H9 (cell line): Measurements from ENCODE around the gene ZNF530. TPM values are rescaled to one million over a fixed set of nuclear protein-coding genes. Genes with fewer than 3 reads are reported as not detected.

Source experiments
- DNase-seq: peaks from one replicate; pipeline ENCODE4 v3.0.0-alpha.2; 2017
- H2AFZ ChIP-seq: one replicate; pipeline ENCODE4 v1.6.1; 2013; ENCODE audit warnings: mild to moderate bottlenecking, low read length, control low read depth, moderate library complexity
- H2AK5ac ChIP-seq: 2 replicates; pipeline ENCODE4 v1.6.1; 2013; ENCODE audit warnings: low read length, control low read depth, mixed read lengths; ENCODE audit not compliant: insufficient read length
- H2BK120ac ChIP-seq: one replicate; pipeline ENCODE4 v1.6.1; 2013; ENCODE audit warnings: low read depth, mild to moderate bottlenecking, low read length, control low read depth, inconsistent platforms; ENCODE audit not compliant: poor library complexity, severe bottlenecking
- H2BK12ac ChIP-seq: 2 replicates; pipeline ENCODE4 v1.6.1; 2013; ENCODE audit warnings: low read length, control low read depth, mixed read lengths, low read depth; ENCODE audit not compliant: insufficient read length
- H2BK15ac ChIP-seq: 2 replicates; pipeline ENCODE4 v1.6.1; 2013; ENCODE audit warnings: low read depth, low read length, control low read depth
- H2BK20ac ChIP-seq: one replicate; pipeline ENCODE4 v1.6.1; 2013; ENCODE audit warnings: low read depth, mild to moderate bottlenecking, low read length, control low read depth, inconsistent platforms; ENCODE audit not compliant: poor library complexity, severe bottlenecking
- H2BK5ac ChIP-seq: 2 replicates; pipeline ENCODE4 v1.6.1; 2013; ENCODE audit warnings: low read length, control low read depth, mixed read lengths; ENCODE audit not compliant: insufficient read length
- H3K14ac ChIP-seq: 2 replicates; pipeline ENCODE4 v1.6.1; 2013; ENCODE audit warnings: low read length, control low read depth; ENCODE audit not compliant: insufficient read depth
- H3K18ac ChIP-seq: 2 replicates; pipeline ENCODE4 v1.6.1; 2013; ENCODE audit warnings: low read depth, mild to moderate bottlenecking, mixed read lengths, low read length, control low read depth; ENCODE audit not compliant: insufficient read length
- H3K23ac ChIP-seq: 2 replicates; pipeline ENCODE4 v1.6.1; 2013; ENCODE audit warnings: low read length, control low read depth, mixed read lengths, low read depth; ENCODE audit not compliant: insufficient read length
- H3K23me2 ChIP-seq: 2 replicates; pipeline ENCODE4 v1.6.1; 2013; ENCODE audit warnings: low read depth, mild to moderate bottlenecking, mixed read lengths, low read length, control low read depth; ENCODE audit not compliant: insufficient read length, poor library complexity, severe bottlenecking
- H3K27ac ChIP-seq: 2 replicates; pipeline ENCODE4 v1.5.1; 2013; ENCODE audit warnings: low read length, control low read depth, mixed read lengths, low read depth; ENCODE audit not compliant: insufficient read length
- H3K27me3 ChIP-seq: 2 replicates; pipeline ENCODE4 v1.6.1; 2013; ENCODE audit warnings: low read length, control low read depth, inconsistent platforms; ENCODE audit not compliant: insufficient read depth
- H3K4ac ChIP-seq: 2 replicates; pipeline ENCODE4 v1.6.1; 2013; ENCODE audit warnings: low read depth, mild to moderate bottlenecking, control low read depth, inconsistent platforms, low read length, moderate library complexity
- H3K4me1 ChIP-seq: 2 replicates; pipeline ENCODE4 v1.6.1; 2013; ENCODE audit warnings: low read length, control low read depth, inconsistent platforms; ENCODE audit not compliant: insufficient read depth
- H3K4me2 ChIP-seq: 2 replicates; pipeline ENCODE4 v1.6.1; 2013; ENCODE audit warnings: low read length, control low read depth, mixed read lengths; ENCODE audit not compliant: insufficient read length, insufficient read depth
- H3K56ac ChIP-seq: 2 replicates; pipeline ENCODE4 v1.6.1; 2013; ENCODE audit warnings: low read depth, mild to moderate bottlenecking, mixed read lengths, low read length, control low read depth; ENCODE audit not compliant: insufficient read length
- H3K79me1 ChIP-seq: 2 replicates; pipeline ENCODE4 v1.6.1; 2013; ENCODE audit warnings: low read depth, mild to moderate bottlenecking, moderate library complexity, low read length, control low read depth, inconsistent platforms; ENCODE audit not compliant: insufficient read depth, poor library complexity, severe bottlenecking
- H3K79me2 ChIP-seq: 2 replicates; pipeline ENCODE4 v1.6.1; 2013; ENCODE audit warnings: low read length, control low read depth, inconsistent platforms; ENCODE audit not compliant: insufficient read depth
- H3K9ac ChIP-seq: 2 replicates; pipeline ENCODE4 v1.6.1; 2013; ENCODE audit warnings: low read length, control low read depth, mixed read lengths; ENCODE audit not compliant: insufficient read length; ENCODE audit errors: extremely low read depth
- H3K9me3 ChIP-seq: one replicate; pipeline ENCODE4 v1.6.1; 2013; ENCODE audit warnings: low read depth, low read length, inconsistent platforms; ENCODE audit not compliant: control insufficient read depth
- H3T11ph ChIP-seq: one replicate; pipeline ENCODE4 v1.6.1; 2013; ENCODE audit warnings: mild to moderate bottlenecking, low read length, control low read depth, inconsistent platforms
- H4K20me1 ChIP-seq: one replicate; pipeline ENCODE4 v1.6.1; 2013; ENCODE audit not compliant: control insufficient read depth, insufficient read length, insufficient read depth
- H4K5ac ChIP-seq: 2 replicates; pipeline ENCODE4 v1.6.1; 2013; ENCODE audit warnings: low read depth, mild to moderate bottlenecking, mixed read lengths, low read length, control low read depth; ENCODE audit not compliant: insufficient read length
- H4K8ac ChIP-seq: replicated peaks from 2 replicates; pipeline ENCODE4 v1.6.1; 2013; ENCODE audit warnings: low read length, control low read depth, mixed read lengths, low read depth; ENCODE audit not compliant: insufficient read length
- H4K91ac ChIP-seq: 2 replicates; pipeline ENCODE4 v1.6.1; 2013; ENCODE audit warnings: low read depth, mild to moderate bottlenecking, moderate library complexity, mixed read lengths, low read length, control low read depth; ENCODE audit not compliant: insufficient read length
- H3K27ac Mint-ChIP-seq, 3 experiments: 2 replicates in 2 of 3; 3 replicates in 1 of 3; pipeline ENCODE4 v1.8.0; 2020 to 2021; ENCODE audit warnings: mixed read lengths in 3 of 3, mild to moderate bottlenecking in 1 of 3, moderate library complexity in 1 of 3
- H3K27me3 Mint-ChIP-seq: 2 replicates; pipeline ENCODE4 v1.8.0; 2021; ENCODE audit warnings: low read depth, mild to moderate bottlenecking, moderate library complexity, mixed read lengths
- H3K36me3 Mint-ChIP-seq, 3 experiments: 2 replicates in 2 of 3; 3 replicates in 1 of 3; pipeline ENCODE4 v1.8.0; 2020 to 2021; ENCODE audit warnings: low read depth in 3 of 3, mixed read lengths in 3 of 3; ENCODE audit not compliant: insufficient read depth in 1 of 3
- H3K4me1 Mint-ChIP-seq, 2 experiments: 2 replicates each; pipeline ENCODE4 v1.8.0; 2020; ENCODE audit warnings: mixed read lengths in 2 of 2
- H3K4me3 Mint-ChIP-seq, 2 experiments: 2 replicates in 1 of 2; 3 replicates in 1 of 2; pipeline ENCODE4 v1.8.0; 2020 to 2021; ENCODE audit warnings: mild to moderate bottlenecking in 2 of 2, mixed read lengths in 2 of 2, moderate library complexity in 1 of 2
- H3K9me3 Mint-ChIP-seq, 2 experiments: 2 replicates in 1 of 2; 3 replicates in 1 of 2; pipeline ENCODE4 v1.8.0; 2020; ENCODE audit warnings: mild to moderate bottlenecking in 2 of 2, mixed read lengths in 2 of 2, moderate library complexity in 1 of 2
- WGBS: extraction: QIAGEN DNeasy Blood & Tissue Kit; methylation state at CpG from one replicate; pipeline ENCODE4 v1.1.7; 2013; ENCODE audit warnings: missing lambda C conversion rate, low lambda C conversion rate, mixed read lengths; ENCODE audit not compliant: insufficient read length; ENCODE audit errors: extremely low coverage; 5-methylcytosine and 5-hydroxymethylcytosine counted together
- total RNA-seq: library from RNA; stranded (reverse); gene quantifications from 2 replicates; pipeline ENCODE4 v1.2.1, GENCODE V29; 2021
- TF ChIP-seq, protein P1 (sequence below): fragments of 200-600 bp; sonication (generic); conservative IDR thresholded peaks from 3 replicates; pipeline ENCODE4 v1.8.0; 2021; ENCODE audit warnings: antibody characterized with exemption, mild to moderate bottlenecking

Gene ZNF530
- total RNA-seq, 1 experiment from 2014 or later: 9.3 TPM

DNA sequence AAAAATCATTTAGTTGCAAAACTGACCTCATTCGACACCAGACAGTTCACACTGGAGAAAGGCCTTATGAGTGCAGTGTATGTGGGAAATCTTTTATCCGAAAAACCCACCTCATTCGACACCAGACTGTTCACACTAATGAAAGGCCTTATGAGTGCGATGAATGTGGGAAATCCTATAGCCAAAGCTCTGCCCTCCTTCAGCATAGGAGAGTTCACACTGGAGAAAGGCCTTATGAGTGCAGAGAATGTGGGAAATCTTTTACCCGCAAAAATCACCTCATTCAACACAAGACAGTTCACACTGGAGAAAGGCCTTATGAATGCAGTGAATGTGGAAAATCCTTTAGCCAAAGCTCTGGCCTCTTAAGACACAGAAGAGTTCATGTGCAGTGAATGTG, 7.2 kb downstream of the ZNF530 start:
- peaks cover 4 to 45% of the 10 kb centered on the region in 2 experiments; a peak in 4 of 5 replicates for H3K9me3 Mint-ChIP-seq
- H3K27me3 Mint-ChIP-seq: peaks cover 4% of the 10 kb centered on the region
- Histone ChIP-seq H3K4me1 (no peaks in the 10 kb centered on the region), H3K4me2 (no peak overlapping the region), H3K27ac (no peak overlapping the region), H3K9me3 (no peaks in the 10 kb centered on the region), H3K23me2 (no peaks in the 10 kb centered on the region), H3K23ac (no peak overlapping the region), H3K14ac (no peak overlapping the region), H2BK20ac (no peak overlapping the region), H4K20me1 (no peaks in the 10 kb centered on the region), H2AK5ac (no peak overlapping the region), H3K79me2 (no peaks in the 10 kb centered on the region), H3K18ac (no peak overlapping the region), H2BK12ac (no peak overlapping the region), H3K79me1 (no peaks in the 10 kb centered on the region), H3K4ac (no peak overlapping the region), H4K8ac (no peak overlapping the region), H3T11ph (no peak overlapping the region), H4K5ac (no peak overlapping the region), H4K91ac (no peak overlapping the region), H2AFZ (no peak overlapping the region), H2BK5ac (no peak overlapping the region), H3K27me3 (no peaks in the 10 kb centered on the region), H3K9ac (no peak overlapping the region), H3K56ac (no peak overlapping the region), H2BK120ac (no peak overlapping the region), H2BK15ac (no peak overlapping the region)
- H3K4me3 Mint-ChIP-seq: no peak overlapping the region
- TF ChIP-seq, protein P1, sequence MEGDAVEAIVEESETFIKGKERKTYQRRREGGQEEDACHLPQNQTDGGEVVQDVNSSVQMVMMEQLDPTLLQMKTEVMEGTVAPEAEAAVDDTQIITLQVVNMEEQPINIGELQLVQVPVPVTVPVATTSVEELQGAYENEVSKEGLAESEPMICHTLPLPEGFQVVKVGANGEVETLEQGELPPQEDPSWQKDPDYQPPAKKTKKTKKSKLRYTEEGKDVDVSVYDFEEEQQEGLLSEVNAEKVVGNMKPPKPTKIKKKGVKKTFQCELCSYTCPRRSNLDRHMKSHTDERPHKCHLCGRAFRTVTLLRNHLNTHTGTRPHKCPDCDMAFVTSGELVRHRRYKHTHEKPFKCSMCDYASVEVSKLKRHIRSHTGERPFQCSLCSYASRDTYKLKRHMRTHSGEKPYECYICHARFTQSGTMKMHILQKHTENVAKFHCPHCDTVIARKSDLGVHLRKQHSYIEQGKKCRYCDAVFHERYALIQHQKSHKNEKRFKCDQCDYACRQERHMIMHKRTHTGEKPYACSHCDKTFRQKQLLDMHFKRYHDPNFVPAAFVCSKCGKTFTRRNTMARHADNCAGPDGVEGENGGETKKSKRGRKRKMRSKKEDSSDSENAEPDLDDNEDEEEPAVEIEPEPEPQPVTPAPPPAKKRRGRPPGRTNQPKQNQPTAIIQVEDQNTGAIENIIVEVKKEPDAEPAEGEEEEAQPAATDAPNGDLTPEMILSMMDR: no peak
- no peak for DNase-seq
- peaks cover 50 to 60% (median 59%) of the 10 kb centered on the region in 3 experiments for H3K36me3 Mint-ChIP-seq
- no peak overlapping the region for H3K27ac Mint-ChIP-seq
- no peaks in the 10 kb centered on the region for H3K4me1 Mint-ChIP-seq
- WGBS: no CpG with 5 or more reads among the region's 5 CpGs
